SU-DHL-6 (cell line): ENCODE data around the gene ATP11A.

Experiments
- H2AFZ ChIP-seq: fragments of 200-600 bp; sonication (generic); 2 replicates; pipeline ENCODE4 v1.6.1; 2014; ENCODE audit warnings: low read depth, mild to moderate bottlenecking, moderate library complexity, mixed read lengths, antibody characterized with exemption, low read length; ENCODE audit not compliant: severe bottlenecking
- H3F3A ChIP-seq: fragments of 200-600 bp; shearing (Covaris generic); 2 replicates; pipeline ENCODE4 v1.6.0; 2016; ENCODE audit warnings: antibody characterized with exemption, mild to moderate bottlenecking; ENCODE audit not compliant: insufficient read depth
- H3K27ac ChIP-seq: fragments of 200-600 bp; sonication (generic); 2 replicates; pipeline ENCODE4 v1.5.1; 2016; ENCODE audit warnings: low read depth, mild to moderate bottlenecking, low read length, moderate library complexity, mixed read lengths
- H3K27me3 ChIP-seq: fragments of 200-600 bp; sonication (generic), shearing (Covaris generic); 2 replicates; pipeline ENCODE4 v1.6.0; 2014; ENCODE audit warnings: mild to moderate bottlenecking, low read length
- H3K36me3 ChIP-seq: fragments of 200-600 bp; sonication (generic); 2 replicates; pipeline ENCODE4 v1.6.1; 2014; ENCODE audit warnings: mild to moderate bottlenecking, low read length, mixed read lengths
- H3K4me2 ChIP-seq: fragments of 300-600, 200-600 bp; shearing (Covaris generic), sonication (generic); 2 replicates; pipeline ENCODE4 v1.6.0; 2014; ENCODE audit warnings: low read length, low read depth, mild to moderate bottlenecking; ENCODE audit not compliant: poor library complexity, severe bottlenecking
- H3K4me3 ChIP-seq: fragments of 200-600 bp; sonication (generic); 2 replicates; pipeline ENCODE4 v1.5.1; 2014; ENCODE audit warnings: antibody characterized with exemption, low read length, mild to moderate bottlenecking, mixed read lengths; ENCODE audit not compliant: insufficient read depth, poor library complexity, severe bottlenecking
- H3K79me2 ChIP-seq: fragments of 200-600 bp; sonication (generic); 2 replicates; pipeline ENCODE4 v1.6.1; 2014; ENCODE audit warnings: mild to moderate bottlenecking, low read length, moderate library complexity; ENCODE audit not compliant: insufficient read depth
- H3K9ac ChIP-seq: fragments of 200-600 bp; sonication (generic); 2 replicates; pipeline ENCODE4 v1.7.0; 2014; ENCODE audit warnings: mild to moderate bottlenecking, low read length
- H3K9me2 ChIP-seq: fragments of 200-600 bp; sonication (generic); replicated peaks from 2 replicates; pipeline ENCODE4 v1.6.1; 2014; ENCODE audit warnings: low read length; ENCODE audit not compliant: insufficient read depth
- H3K9me3 ChIP-seq: fragments of 200-600 bp; sonication (generic); 2 replicates; pipeline ENCODE4 v1.6.1; 2014; ENCODE audit warnings: low read length, mixed read lengths; ENCODE audit not compliant: insufficient read depth
- H4K20me1 ChIP-seq: fragments of 200-600 bp; sonication (generic); 2 replicates; pipeline ENCODE4 v1.6.1; 2014; ENCODE audit warnings: low read depth, mild to moderate bottlenecking, antibody characterized with exemption, low read length, moderate library complexity, mixed read lengths
- CTCF ChIP-seq: fragments of 200-600 bp; sonication (generic); IDR thresholded peaks from one replicate; pipeline ENCODE4 v1.5.1; 2017; ENCODE audit warnings: antibody characterized with exemption, mild to moderate bottlenecking, low read length, moderate library complexity; ENCODE audit not compliant: insufficient read depth, poor library complexity, severe bottlenecking
- EZH2phosphoT487 ChIP-seq: fragments of 200-600 bp; sonication (generic), shearing (Covaris generic); conservative IDR thresholded peaks from 2 replicates; pipeline ENCODE4 v1.6.1; 2018; ENCODE audit warnings: mild to moderate bottlenecking, antibody characterized with exemption, low read length, moderate library complexity, mixed read lengths

The ATP11A gene

GRCh38 chr13:112782429-112783010 lies 92.7 kb downstream of the ATP11A start:
- Histone ChIP-seq H3K4me2 (no peak overlapping the region), H3K27ac (no peak overlapping the region), H3K9me2 (no peaks in the 10 kb centered on the region), H3K27me3 (no peaks in the 10 kb centered on the region), H2AFZ (no peak overlapping the region), H3K4me3 (no peak overlapping the region), H3F3A (no peaks in the 10 kb centered on the region), H3K9me3 (no peaks in the 10 kb centered on the region), H3K36me3 (no peaks in the 10 kb centered on the region), H4K20me1 (no peaks in the 10 kb centered on the region; the same call in 1 of the 2 replicates), H3K79me2 (no peaks in the 10 kb centered on the region), H3K9ac (no peak overlapping the region)
- TF ChIP-seq EZH2phosphoT487 (no peak), CTCF (no peak)

- H3K9ac ChIP-seq = no peak overlapping the region
- H3K4me3 ChIP-seq = no peak overlapping the region
- no peak overlapping the region for H3K4me2 ChIP-seq
- no peaks in the 10 kb centered on the region for H3F3A ChIP-seq
- no peaks in the 10 kb centered on the region for H3K9me2 ChIP-seq
- H3K36me3 ChIP-seq = no peaks in the 10 kb centered on the region
- H3K79me2 ChIP-seq = no peaks in the 10 kb centered on the region
- no peaks in the 10 kb centered on the region for H3K27me3 ChIP-seq
- no peak for TF ChIP-seq CTCF
- no peak for TF ChIP-seq EZH2phosphoT487
- H3K9me3 ChIP-seq = no peaks in the 10 kb centered on the region
- no peak overlapping the region for H3K27ac ChIP-seq
- no peak overlapping the region for H2AFZ ChIP-seq
- H4K20me1 ChIP-seq = no peaks in the 10 kb centered on the region; the same call in 1 of the 2 replicates
Observed at GRCh38 chr13:112783135-112783977, 93.5 kb downstream of the ATP11A start.

- H4K20me1 ChIP-seq = no peaks in the 10 kb centered on the region; the same call in 1 of the 2 replicates
- no peak for TF ChIP-seq CTCF
- TF ChIP-seq EZH2phosphoT487 = no peak
- H3K27me3 ChIP-seq = no peaks in the 10 kb centered on the region
Observed at GRCh38 chr13:112783978-112784371, 94.1 kb downstream of the ATP11A start.

More at GRCh38 chr13:112783978-112784371, 94.1 kb downstream of the ATP11A start:
- Histone ChIP-seq H3K9ac (no peak overlapping the region), H2AFZ (no peak overlapping the region), H3K9me3 (no peaks in the 10 kb centered on the region), H3K4me3 (no peak overlapping the region), H3K9me2 (no peaks in the 10 kb centered on the region), H3K4me2 (no peak overlapping the region), H3K36me3 (no peaks in the 10 kb centered on the region), H3K27ac (no peak overlapping the region), H3K79me2 (no peaks in the 10 kb centered on the region), H3F3A (no peaks in the 10 kb centered on the region)
